Progenitor cell of endocrine pancreas (in vitro differentiated cells): ENCODE data around the gene WASF2. TPM values are rescaled to one million over a fixed set of nuclear protein-coding genes. Genes with fewer than 3 reads are reported as not detected.

Source experiments
- DNase-seq: peaks from one replicate; pipeline ENCODE4 v3.0.0; 2021; ENCODE audit warnings: low spot score; ENCODE audit not compliant: unreplicated experiment
- H3K27ac Mint-ChIP-seq: 2 replicates; pipeline ENCODE4 v1.8.0; 2021; ENCODE audit warnings: mild to moderate bottlenecking, moderate library complexity, mixed read lengths
- H3K27me3 Mint-ChIP-seq: 2 replicates; pipeline ENCODE4 v1.8.0; 2021; ENCODE audit warnings: mixed read lengths
- H3K36me3 Mint-ChIP-seq: 2 replicates; pipeline ENCODE4 v1.8.0; 2022; ENCODE audit warnings: mixed read lengths; ENCODE audit not compliant: insufficient read depth
- H3K4me1 Mint-ChIP-seq: 2 replicates; pipeline ENCODE4 v1.8.0; 2021; ENCODE audit warnings: low read depth, mixed read lengths
- H3K4me3 Mint-ChIP-seq: 2 replicates; pipeline ENCODE4 v1.8.0; 2021; ENCODE audit warnings: low read depth, mild to moderate bottlenecking, moderate library complexity, mixed read lengths
- H3K9me3 Mint-ChIP-seq: 2 replicates; pipeline ENCODE4 v1.8.0; 2021; ENCODE audit warnings: low read depth, mixed read lengths
- total RNA-seq: library from RNA; stranded (reverse); gene quantifications from 2 replicates; pipeline ENCODE4 v1.2.1, GENCODE V29; 2021
- TF ChIP-seq, protein P1 (sequence below): fragments of 200-600 bp; sonication (generic); IDR thresholded peaks from one replicate; pipeline ENCODE4 v1.5.0; 2021; ENCODE audit warnings: antibody characterized with exemption, mild to moderate bottlenecking; ENCODE audit not compliant: unreplicated experiment

The WASF2 gene
- total RNA-seq, 1 donor from 2014 or later, result 76.9 TPM

DNA sequence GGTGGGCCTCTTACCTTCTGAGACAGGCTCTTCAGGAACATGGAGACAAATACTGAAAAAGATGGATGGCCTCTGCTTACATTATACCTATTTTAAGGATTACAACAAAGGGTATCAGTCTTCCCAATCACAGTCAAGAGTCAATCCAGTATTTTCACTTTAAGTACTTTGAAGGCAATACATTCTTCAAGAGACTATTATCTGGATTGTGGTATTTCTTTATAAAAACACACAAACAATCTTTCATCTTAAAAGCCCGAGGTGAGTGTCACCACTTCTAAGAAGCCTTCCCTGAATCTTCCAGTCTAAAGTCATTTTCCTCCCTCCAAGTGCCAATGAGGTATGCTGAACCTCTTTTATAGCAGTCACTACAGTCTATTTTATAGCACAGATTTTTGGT is 45.3 kb downstream of the WASF2 start:
- Mint-ChIP-seq H3K4me3 (no peak overlapping the region), H3K9me3 (no peaks in the 10 kb centered on the region), H3K27ac (no peak overlapping the region), H3K4me1 (no peaks in the 10 kb centered on the region), H3K36me3 (peaks cover 4% of the 10 kb centered on the region), H3K27me3 (no peaks in the 10 kb centered on the region)
- no peak for DNase-seq
- TF ChIP-seq, protein P1, sequence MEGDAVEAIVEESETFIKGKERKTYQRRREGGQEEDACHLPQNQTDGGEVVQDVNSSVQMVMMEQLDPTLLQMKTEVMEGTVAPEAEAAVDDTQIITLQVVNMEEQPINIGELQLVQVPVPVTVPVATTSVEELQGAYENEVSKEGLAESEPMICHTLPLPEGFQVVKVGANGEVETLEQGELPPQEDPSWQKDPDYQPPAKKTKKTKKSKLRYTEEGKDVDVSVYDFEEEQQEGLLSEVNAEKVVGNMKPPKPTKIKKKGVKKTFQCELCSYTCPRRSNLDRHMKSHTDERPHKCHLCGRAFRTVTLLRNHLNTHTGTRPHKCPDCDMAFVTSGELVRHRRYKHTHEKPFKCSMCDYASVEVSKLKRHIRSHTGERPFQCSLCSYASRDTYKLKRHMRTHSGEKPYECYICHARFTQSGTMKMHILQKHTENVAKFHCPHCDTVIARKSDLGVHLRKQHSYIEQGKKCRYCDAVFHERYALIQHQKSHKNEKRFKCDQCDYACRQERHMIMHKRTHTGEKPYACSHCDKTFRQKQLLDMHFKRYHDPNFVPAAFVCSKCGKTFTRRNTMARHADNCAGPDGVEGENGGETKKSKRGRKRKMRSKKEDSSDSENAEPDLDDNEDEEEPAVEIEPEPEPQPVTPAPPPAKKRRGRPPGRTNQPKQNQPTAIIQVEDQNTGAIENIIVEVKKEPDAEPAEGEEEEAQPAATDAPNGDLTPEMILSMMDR, result no peak

DNA sequence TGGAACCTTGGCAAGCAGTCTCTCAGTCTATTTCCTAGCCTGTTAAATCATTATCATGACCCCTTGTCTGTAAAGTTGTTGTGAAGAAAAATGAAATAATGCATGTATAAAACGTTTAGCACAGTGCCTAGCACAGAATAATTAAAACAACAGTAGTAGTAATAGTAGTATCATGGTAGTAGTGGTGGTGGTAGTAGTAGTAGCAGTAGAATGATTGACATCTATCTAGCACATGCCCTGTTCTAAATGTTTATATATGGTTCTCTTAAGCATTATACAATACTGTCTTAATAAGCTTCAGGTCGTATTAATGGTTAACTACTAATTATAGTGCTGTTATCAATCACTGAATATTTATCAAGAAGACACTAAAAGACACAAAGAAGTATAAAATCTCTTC is 50.8 kb downstream of the WASF2 start:
- no peak for DNase-seq
- Mint-ChIP-seq H3K9me3 (no peaks in the 10 kb centered on the region), H3K27me3 (no peaks in the 10 kb centered on the region), H3K27ac (no peak overlapping the region), H3K36me3 (no peaks in the 10 kb centered on the region), H3K4me1 (peaks cover 25% of the 10 kb centered on the region), H3K4me3 (no peak overlapping the region)
- TF ChIP-seq, protein P1, result no peak

DNA sequence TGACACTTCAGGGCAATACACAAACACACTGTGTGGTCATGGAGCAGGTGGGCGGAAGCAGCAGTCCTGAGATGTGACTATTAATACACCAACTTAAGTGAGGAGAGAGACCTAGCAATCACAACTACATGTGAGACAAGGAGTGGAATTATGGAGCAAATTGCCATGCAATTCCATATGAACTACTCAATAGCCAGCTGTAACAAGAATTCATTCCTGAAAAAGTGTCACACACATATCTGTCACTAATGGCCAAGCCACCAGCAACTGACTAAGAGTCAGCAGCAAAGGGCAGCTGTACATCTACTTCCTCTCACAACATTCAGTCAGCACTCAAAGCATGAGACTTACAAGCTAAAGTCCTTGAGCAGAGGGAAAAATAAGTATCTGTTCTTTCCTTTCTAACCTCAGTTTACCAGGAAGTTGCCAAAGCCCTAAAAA is 51.3 kb downstream of the WASF2 start:
- Mint-ChIP-seq H3K36me3 (no peaks in the 10 kb centered on the region), H3K27ac (no peak overlapping the region), H3K9me3 (no peaks in the 10 kb centered on the region), H3K4me1 (peaks cover 25% of the 10 kb centered on the region), H3K4me3 (no peak overlapping the region), H3K27me3 (no peaks in the 10 kb centered on the region)
- DNase-seq, result no peak
- TF ChIP-seq, protein P1, result no peak

DNA sequence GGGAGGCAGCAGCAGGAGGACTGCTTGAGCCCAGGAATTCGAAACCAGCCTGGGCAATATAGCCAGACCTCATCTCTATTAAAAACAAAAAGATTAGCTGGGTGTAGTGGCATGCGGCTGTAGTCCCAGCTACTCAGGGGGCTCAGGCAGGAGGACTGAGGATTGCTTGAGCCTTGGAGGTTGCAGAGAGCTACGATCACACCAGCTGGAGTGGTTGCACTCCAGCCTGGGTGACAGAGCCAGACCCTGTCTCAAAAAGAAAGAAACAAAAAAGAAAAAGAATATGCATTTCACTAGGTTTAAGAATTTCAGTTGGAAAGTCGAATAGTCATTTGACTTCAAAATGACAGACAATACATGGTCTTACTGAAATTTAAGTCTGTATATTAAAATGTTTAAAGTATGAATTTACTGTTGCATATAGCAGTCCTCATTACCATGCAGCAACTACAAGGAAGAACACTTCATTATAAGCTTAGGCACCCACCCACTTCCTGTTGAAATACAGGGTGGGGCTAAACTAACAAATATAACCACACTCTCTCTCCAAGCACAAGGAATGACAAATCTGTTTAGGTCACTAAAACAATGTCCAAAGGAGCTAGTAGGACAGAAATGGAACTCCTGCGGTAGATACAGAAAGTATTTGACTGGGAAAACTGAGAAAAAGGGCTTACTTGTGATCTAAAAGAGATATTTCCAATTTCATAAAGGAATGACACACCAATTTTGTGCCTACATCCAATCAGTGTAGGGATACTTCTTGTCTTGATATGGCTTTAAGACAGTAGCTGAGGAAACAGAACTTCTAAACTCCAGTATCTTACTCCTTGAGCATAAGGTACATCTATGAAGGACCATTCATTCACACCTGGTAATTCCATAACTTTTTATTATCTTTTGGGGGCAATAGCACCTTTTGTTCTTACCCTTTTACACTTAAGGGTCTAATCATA is 53.5 kb downstream of the WASF2 start:
- DNase-seq, result no peak
- Mint-ChIP-seq H3K9me3 (no peaks in the 10 kb centered on the region), H3K4me3 (no peak overlapping the region), H3K4me1 (peaks cover 26% of the 10 kb centered on the region), H3K36me3 (no peaks in the 10 kb centered on the region), H3K27ac (peak overlapping the region; percentile 49), H3K27me3 (no peaks in the 10 kb centered on the region)
- TF ChIP-seq, protein P1, result no peak

DNA sequence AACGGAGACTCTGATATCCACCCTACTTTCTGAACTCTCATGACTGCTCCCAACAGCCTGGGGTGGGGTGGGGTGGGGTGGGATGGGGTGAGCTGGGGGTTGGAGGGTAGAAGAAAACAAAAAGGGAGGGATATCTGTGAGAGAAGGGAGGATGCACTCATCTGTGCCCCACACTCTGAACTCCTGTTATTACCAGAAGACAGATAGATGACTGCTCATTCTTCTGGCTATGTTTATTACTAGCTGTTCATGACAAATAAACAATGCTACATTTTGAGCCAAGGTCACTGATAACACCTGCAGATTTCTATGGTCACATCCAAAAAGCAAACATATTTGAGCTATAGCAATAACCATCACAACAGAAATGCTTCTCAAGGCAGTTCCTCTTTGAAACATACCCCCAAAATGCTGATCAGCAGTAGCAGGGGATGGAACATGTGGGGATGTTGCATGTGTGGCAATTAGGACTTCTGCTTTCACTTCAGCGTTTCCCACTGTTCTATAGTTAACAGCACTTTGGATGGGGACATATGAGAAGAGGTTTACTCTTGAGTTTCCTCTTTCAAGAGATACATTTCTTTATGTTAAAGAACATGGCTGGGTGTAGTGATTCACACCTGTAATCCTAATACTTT is 54.3 kb downstream of the WASF2 start:
- DNase-seq, result no peak
- no peak overlapping the region for H3K4me3 Mint-ChIP-seq
- TF ChIP-seq, protein P1, result no peak
- H3K9me3 Mint-ChIP-seq, result no peaks in the 10 kb centered on the region
- H3K4me1 Mint-ChIP-seq, result peaks cover 27% of the 10 kb centered on the region
- peak overlapping the region; percentile 49 for H3K27ac Mint-ChIP-seq
- no peaks in the 10 kb centered on the region for H3K27me3 Mint-ChIP-seq
- no peaks in the 10 kb centered on the region for H3K36me3 Mint-ChIP-seq
